ENCODE measurements around the gene CNN2.
A peak's percentile ranks its signal among the peaks of the same experiment; 100 is the strongest.

Gene CNN2

GRCh38 chr19:1025960-1026782 lies at the start of gene CNN2:
TSS of gene CNN2 (plus strand) at chr19:1026608. CDS start at chr19:1026662, 54 bp downstream.
- DNase-seq = peak in 1 of 2 donors; percentile 56

- DNase-seq = no peak
Measured at GRCh38 chr19:977058-977464, 49.3 kb upstream of the CNN2 start.

GRCh38 chr19:979318-979741 lies 47.1 kb upstream of the CNN2 start:
- DNase-seq = no peak

GRCh38 chr19:980133-980998 lies 46.0 kb upstream of the CNN2 start:
- DNase-seq = no peak

- DNase-seq = peak; percentile 20 to 59
Measured at GRCh38 chr19:982567-983170, 43.7 kb upstream of the CNN2 start.

DNA sequence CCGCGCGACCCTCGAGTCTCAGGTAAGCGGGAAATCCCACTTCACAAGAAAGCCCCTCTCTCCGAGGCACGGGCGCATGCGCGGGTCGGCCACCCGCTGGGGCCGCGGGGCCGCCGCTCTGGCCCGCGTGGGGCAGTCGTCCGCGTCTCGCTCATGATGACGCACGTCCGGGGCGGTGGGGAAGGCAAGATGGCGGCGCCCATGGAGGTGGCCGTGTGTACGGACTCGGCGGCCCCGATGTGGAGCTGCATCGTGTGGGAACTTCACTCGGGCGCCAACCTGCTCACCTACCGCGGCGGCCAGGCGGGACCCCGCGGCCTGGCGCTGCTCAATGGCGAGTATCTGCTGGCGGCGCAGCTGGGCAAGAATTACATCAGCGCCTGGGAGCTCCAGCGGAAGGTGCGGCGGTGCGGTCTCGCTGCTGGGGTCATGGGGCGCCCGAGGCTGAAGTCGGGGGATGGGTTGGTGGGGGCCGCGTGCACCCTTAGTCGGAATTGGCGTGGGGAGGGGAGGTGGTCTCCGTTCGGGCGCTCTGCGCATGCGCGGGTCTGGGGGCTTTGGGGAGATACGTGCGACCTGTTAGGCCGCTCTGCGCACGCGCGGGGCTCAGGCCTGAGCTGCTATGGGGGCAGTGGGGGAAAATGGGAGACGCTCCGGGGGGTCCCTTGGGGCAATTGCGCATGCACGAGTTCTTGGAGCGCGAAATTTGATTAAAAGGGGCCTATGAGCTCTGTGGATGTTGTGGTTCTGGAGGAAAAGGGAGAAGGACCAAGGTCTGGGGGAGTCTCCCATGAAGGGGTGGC lies 42.0 kb upstream of the CNN2 start, which contains the start of gene WDR18:
WDR18 (plus strand) TSS at position 181 of the 803 bp plus-strand sequence; CDS start at position 190, 9 bp downstream.
- DNase-seq = peak; percentile 42 to 77

DNA sequence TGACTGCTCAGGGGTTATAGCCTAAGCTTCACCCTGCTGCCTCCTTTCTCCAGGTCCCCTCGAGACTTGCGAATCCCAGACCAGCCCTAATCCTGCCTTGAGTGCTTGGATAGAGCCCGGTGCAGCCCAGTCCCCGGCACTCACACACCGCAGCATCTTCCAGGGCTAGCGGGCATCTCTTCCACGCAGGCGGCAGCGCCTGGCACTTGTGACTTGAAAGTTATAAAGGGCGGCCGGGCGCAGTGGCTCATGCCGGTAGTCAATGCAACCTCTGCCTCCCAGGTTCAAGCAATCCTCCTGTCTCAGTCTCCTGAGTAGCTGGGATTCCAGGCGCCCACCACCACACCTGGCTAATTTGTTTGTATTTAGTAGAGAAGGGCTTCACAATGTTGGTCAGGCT lies 40.3 kb upstream of the CNN2 start:
- DNase-seq = no peak

GRCh38 chr19:988081-988480 lies 38.3 kb upstream of the CNN2 start:
- no peak for DNase-seq

- no peak for DNase-seq
Measured at GRCh38 chr19:988510-988909, 37.9 kb upstream of the CNN2 start.

- DNase-seq = no peak
Measured at GRCh38 chr19:989381-990081, 36.9 kb upstream of the CNN2 start.

- DNase-seq = no peak
Measured at GRCh38 chr19:990119-990571, 36.3 kb upstream of the CNN2 start.

- no peak for DNase-seq
Measured at GRCh38 chr19:990746-991145, 35.7 kb upstream of the CNN2 start.

DNA sequence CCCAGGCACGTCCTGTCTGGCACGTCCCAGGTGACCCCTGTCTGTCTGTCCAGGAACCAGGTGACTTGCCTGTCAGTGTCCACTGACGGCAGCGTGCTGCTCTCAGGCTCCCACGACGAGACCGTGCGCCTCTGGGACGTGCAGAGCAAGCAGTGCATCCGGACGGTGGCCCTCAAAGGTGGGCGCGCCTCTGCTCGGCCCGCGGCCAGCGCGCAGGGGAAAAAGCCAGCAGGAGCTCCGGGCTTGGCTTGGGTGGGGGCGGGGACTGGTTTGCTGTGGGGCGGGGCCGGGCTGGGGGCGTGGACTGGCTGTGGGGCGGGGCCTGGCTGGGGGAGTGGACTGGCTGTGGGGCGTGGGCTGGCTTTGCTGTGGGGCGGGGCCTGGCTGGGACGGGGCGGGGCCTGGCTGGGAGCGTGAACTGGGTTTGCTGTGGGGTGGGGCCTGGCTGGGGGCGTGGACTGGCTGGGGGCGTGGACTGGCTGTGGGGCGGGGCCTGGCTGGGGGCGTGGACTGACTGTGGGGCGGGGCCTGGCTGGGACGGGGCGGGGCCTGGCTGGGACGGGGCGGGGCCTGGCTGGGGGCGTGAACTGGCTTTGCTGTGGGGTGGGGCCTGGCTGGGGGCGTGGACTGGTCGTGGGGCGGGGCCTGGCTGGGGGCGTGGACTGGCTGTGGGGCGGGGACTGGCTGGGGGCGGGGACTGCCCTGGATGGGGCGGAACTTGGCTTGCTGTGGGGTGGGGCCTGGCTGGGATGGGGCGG lies 35.1 kb upstream of the CNN2 start:
- peak; percentile 6 to 16 for DNase-seq

DNA sequence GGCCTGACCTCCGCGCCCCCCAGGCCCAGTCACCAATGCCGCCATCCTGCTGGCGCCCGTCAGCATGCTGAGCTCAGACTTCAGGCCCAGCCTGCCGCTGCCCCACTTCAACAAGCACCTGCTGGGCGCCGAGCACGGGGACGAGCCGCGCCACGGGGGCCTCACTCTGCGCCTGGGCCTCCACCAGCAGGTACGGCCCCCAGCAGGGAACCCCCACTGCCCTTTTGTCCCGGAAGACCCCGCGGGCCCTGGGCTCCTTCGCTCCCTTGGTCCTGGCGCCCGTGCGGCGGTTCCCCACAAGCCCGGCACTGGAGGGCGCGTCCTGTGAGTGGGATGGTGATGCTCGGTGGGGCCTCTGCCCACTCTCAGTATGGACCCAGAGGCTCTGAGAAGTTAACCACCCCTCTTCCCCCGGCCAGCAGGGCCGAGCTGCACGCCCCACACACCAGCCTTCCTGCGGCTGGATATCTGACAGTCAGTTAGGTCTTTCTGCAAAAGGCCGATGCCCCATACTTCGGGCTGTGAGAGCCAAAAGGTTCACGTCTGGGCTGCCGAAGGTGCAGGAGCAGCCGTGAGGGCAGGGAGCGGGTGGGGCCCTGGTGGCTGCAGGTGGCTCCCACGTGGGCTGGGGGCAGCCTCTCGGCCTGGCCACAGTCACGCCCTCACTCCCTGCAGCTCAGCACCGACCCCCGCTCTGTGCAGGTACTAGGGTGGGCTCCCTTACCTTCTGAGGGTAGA lies 34.3 kb upstream of the CNN2 start:
- no peak for DNase-seq

DNA sequence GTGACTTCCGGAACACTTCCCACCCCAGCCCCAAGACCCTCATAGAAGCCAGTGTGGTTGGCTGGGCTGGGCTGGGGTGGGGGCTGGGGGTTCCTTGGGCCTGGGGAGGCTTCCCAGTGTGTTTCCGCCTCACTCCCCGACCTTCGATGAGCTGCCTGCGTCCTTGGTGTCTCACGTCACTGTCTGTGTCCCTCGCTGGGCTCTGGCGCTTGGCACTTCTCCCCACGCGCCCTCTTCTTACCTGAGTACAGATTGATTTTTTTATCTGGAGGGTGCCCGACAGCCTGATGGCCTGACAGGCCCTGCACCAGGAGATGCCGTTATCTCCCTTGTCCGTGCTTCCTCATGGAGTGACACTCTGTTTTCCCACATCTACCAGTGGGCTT lies 33.7 kb upstream of the CNN2 start:
- no peak for DNase-seq

GRCh38 chr19:993361-993830 lies 33.0 kb upstream of the CNN2 start:
- no peak for DNase-seq

GRCh38 chr19:993831-994393 lies 32.5 kb upstream of the CNN2 start:
- no peak for DNase-seq

GRCh38 chr19:994516-994915 lies 31.9 kb upstream of the CNN2 start:
- no peak for DNase-seq

DNA sequence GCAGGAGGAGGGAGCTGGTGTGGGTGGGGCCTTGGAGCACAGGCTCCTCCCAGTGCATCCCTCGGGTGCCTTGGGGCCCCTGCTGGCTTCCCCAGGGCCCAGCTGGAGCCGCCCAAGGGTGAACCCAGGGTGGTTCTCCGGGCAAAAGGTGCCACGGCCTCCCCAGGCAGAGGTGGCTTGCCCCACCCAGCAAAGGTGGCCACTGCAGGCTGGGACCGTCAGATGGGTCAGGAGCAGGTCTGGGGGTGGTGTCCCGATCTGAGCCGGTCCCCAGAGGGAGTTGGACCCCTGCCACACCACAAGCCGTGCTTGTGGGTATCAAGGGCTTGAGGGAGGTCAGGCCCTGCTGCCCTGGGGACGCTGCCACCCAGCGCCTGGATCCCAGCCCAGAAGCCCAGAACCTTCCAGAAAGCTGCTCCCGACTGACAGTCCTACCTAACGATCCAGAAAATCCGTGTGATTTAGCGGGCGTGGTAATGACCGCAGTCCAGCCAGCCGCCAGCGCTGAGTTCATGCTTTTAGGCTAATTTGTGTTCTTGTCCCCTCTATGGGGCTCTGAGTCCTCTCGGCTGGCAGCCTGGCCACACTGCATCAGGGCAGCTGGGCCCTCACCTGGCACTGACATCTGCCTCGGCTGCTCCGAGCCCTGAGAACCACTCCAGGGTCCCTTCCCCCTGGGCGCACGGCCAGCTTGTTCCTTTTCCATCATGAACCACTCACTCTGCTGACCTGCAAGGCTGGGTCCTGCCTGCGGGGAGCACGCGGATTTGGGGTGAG lies 31.2 kb upstream of the CNN2 start:
- no peak for DNase-seq
